H9 (cell line): Measurements from ENCODE around the gene SORCS2. TPM values are rescaled to one million over a fixed set of nuclear protein-coding genes. Genes with fewer than 3 reads are reported as not detected.

Source experiments
- DNase-seq: peaks from one replicate; pipeline ENCODE4 v3.0.0-alpha.2; 2017
- H2AFZ ChIP-seq: one replicate; pipeline ENCODE4 v1.6.1; 2013; ENCODE audit warnings: mild to moderate bottlenecking, low read length, control low read depth, moderate library complexity
- H2AK5ac ChIP-seq: 2 replicates; pipeline ENCODE4 v1.6.1; 2013; ENCODE audit warnings: low read length, control low read depth, mixed read lengths; ENCODE audit not compliant: insufficient read length
- H2BK120ac ChIP-seq: one replicate; pipeline ENCODE4 v1.6.1; 2013; ENCODE audit warnings: low read depth, mild to moderate bottlenecking, low read length, control low read depth, inconsistent platforms; ENCODE audit not compliant: poor library complexity, severe bottlenecking
- H2BK12ac ChIP-seq: 2 replicates; pipeline ENCODE4 v1.6.1; 2013; ENCODE audit warnings: low read length, control low read depth, mixed read lengths, low read depth; ENCODE audit not compliant: insufficient read length
- H2BK15ac ChIP-seq: 2 replicates; pipeline ENCODE4 v1.6.1; 2013; ENCODE audit warnings: low read depth, low read length, control low read depth
- H2BK20ac ChIP-seq: one replicate; pipeline ENCODE4 v1.6.1; 2013; ENCODE audit warnings: low read depth, mild to moderate bottlenecking, low read length, control low read depth, inconsistent platforms; ENCODE audit not compliant: poor library complexity, severe bottlenecking
- H2BK5ac ChIP-seq: 2 replicates; pipeline ENCODE4 v1.6.1; 2013; ENCODE audit warnings: low read length, control low read depth, mixed read lengths; ENCODE audit not compliant: insufficient read length
- H3K14ac ChIP-seq: 2 replicates; pipeline ENCODE4 v1.6.1; 2013; ENCODE audit warnings: low read length, control low read depth; ENCODE audit not compliant: insufficient read depth
- H3K18ac ChIP-seq: 2 replicates; pipeline ENCODE4 v1.6.1; 2013; ENCODE audit warnings: low read depth, mild to moderate bottlenecking, mixed read lengths, low read length, control low read depth; ENCODE audit not compliant: insufficient read length
- H3K23ac ChIP-seq: 2 replicates; pipeline ENCODE4 v1.6.1; 2013; ENCODE audit warnings: low read length, control low read depth, mixed read lengths, low read depth; ENCODE audit not compliant: insufficient read length
- H3K23me2 ChIP-seq: 2 replicates; pipeline ENCODE4 v1.6.1; 2013; ENCODE audit warnings: low read depth, mild to moderate bottlenecking, mixed read lengths, low read length, control low read depth; ENCODE audit not compliant: insufficient read length, poor library complexity, severe bottlenecking
- H3K27ac ChIP-seq: 2 replicates; pipeline ENCODE4 v1.5.1; 2013; ENCODE audit warnings: low read length, control low read depth, mixed read lengths, low read depth; ENCODE audit not compliant: insufficient read length
- H3K27me3 ChIP-seq: 2 replicates; pipeline ENCODE4 v1.6.1; 2013; ENCODE audit warnings: low read length, control low read depth, inconsistent platforms; ENCODE audit not compliant: insufficient read depth
- H3K4ac ChIP-seq: 2 replicates; pipeline ENCODE4 v1.6.1; 2013; ENCODE audit warnings: low read depth, mild to moderate bottlenecking, control low read depth, inconsistent platforms, low read length, moderate library complexity
- H3K4me1 ChIP-seq: 2 replicates; pipeline ENCODE4 v1.6.1; 2013; ENCODE audit warnings: low read length, control low read depth, inconsistent platforms; ENCODE audit not compliant: insufficient read depth
- H3K4me2 ChIP-seq: 2 replicates; pipeline ENCODE4 v1.6.1; 2013; ENCODE audit warnings: low read length, control low read depth, mixed read lengths; ENCODE audit not compliant: insufficient read length, insufficient read depth
- H3K56ac ChIP-seq: 2 replicates; pipeline ENCODE4 v1.6.1; 2013; ENCODE audit warnings: low read depth, mild to moderate bottlenecking, mixed read lengths, low read length, control low read depth; ENCODE audit not compliant: insufficient read length
- H3K79me1 ChIP-seq: 2 replicates; pipeline ENCODE4 v1.6.1; 2013; ENCODE audit warnings: low read depth, mild to moderate bottlenecking, moderate library complexity, low read length, control low read depth, inconsistent platforms; ENCODE audit not compliant: insufficient read depth, poor library complexity, severe bottlenecking
- H3K79me2 ChIP-seq: 2 replicates; pipeline ENCODE4 v1.6.1; 2013; ENCODE audit warnings: low read length, control low read depth, inconsistent platforms; ENCODE audit not compliant: insufficient read depth
- H3K9ac ChIP-seq: 2 replicates; pipeline ENCODE4 v1.6.1; 2013; ENCODE audit warnings: low read length, control low read depth, mixed read lengths; ENCODE audit not compliant: insufficient read length; ENCODE audit errors: extremely low read depth
- H3K9me3 ChIP-seq: one replicate; pipeline ENCODE4 v1.6.1; 2013; ENCODE audit warnings: low read depth, low read length, inconsistent platforms; ENCODE audit not compliant: control insufficient read depth
- H3T11ph ChIP-seq: one replicate; pipeline ENCODE4 v1.6.1; 2013; ENCODE audit warnings: mild to moderate bottlenecking, low read length, control low read depth, inconsistent platforms
- H4K20me1 ChIP-seq: one replicate; pipeline ENCODE4 v1.6.1; 2013; ENCODE audit not compliant: control insufficient read depth, insufficient read length, insufficient read depth
- H4K5ac ChIP-seq: 2 replicates; pipeline ENCODE4 v1.6.1; 2013; ENCODE audit warnings: low read depth, mild to moderate bottlenecking, mixed read lengths, low read length, control low read depth; ENCODE audit not compliant: insufficient read length
- H4K8ac ChIP-seq: replicated peaks from 2 replicates; pipeline ENCODE4 v1.6.1; 2013; ENCODE audit warnings: low read length, control low read depth, mixed read lengths, low read depth; ENCODE audit not compliant: insufficient read length
- H4K91ac ChIP-seq: 2 replicates; pipeline ENCODE4 v1.6.1; 2013; ENCODE audit warnings: low read depth, mild to moderate bottlenecking, moderate library complexity, mixed read lengths, low read length, control low read depth; ENCODE audit not compliant: insufficient read length
- H3K27ac Mint-ChIP-seq, 3 experiments: 2 replicates in 2 of 3; 3 replicates in 1 of 3; pipeline ENCODE4 v1.8.0; 2020 to 2021; ENCODE audit warnings: mixed read lengths in 3 of 3, mild to moderate bottlenecking in 1 of 3, moderate library complexity in 1 of 3
- H3K27me3 Mint-ChIP-seq: 2 replicates; pipeline ENCODE4 v1.8.0; 2021; ENCODE audit warnings: low read depth, mild to moderate bottlenecking, moderate library complexity, mixed read lengths
- H3K36me3 Mint-ChIP-seq, 3 experiments: 2 replicates in 2 of 3; 3 replicates in 1 of 3; pipeline ENCODE4 v1.8.0; 2020 to 2021; ENCODE audit warnings: low read depth in 3 of 3, mixed read lengths in 3 of 3; ENCODE audit not compliant: insufficient read depth in 1 of 3
- H3K4me1 Mint-ChIP-seq, 2 experiments: 2 replicates each; pipeline ENCODE4 v1.8.0; 2020; ENCODE audit warnings: mixed read lengths in 2 of 2
- H3K4me3 Mint-ChIP-seq, 2 experiments: 2 replicates in 1 of 2; 3 replicates in 1 of 2; pipeline ENCODE4 v1.8.0; 2020 to 2021; ENCODE audit warnings: mild to moderate bottlenecking in 2 of 2, mixed read lengths in 2 of 2, moderate library complexity in 1 of 2
- H3K9me3 Mint-ChIP-seq, 2 experiments: 2 replicates in 1 of 2; 3 replicates in 1 of 2; pipeline ENCODE4 v1.8.0; 2020; ENCODE audit warnings: mild to moderate bottlenecking in 2 of 2, mixed read lengths in 2 of 2, moderate library complexity in 1 of 2
- CTCF ChIP-seq: fragments of 200-600 bp; sonication (generic); conservative IDR thresholded peaks from 3 replicates; pipeline ENCODE4 v1.8.0; 2021; ENCODE audit warnings: antibody characterized with exemption, mild to moderate bottlenecking
- WGBS: extraction: QIAGEN DNeasy Blood & Tissue Kit; methylation state at CpG from one replicate; pipeline ENCODE4 v1.1.7; 2013; ENCODE audit warnings: missing lambda C conversion rate, low lambda C conversion rate, mixed read lengths; ENCODE audit not compliant: insufficient read length; ENCODE audit errors: extremely low coverage; 5-methylcytosine and 5-hydroxymethylcytosine counted together
- total RNA-seq: library from RNA; stranded (reverse); gene quantifications from 2 replicates; pipeline ENCODE4 v1.2.1, GENCODE V29; 2021

SORCS2 gene
- total RNA-seq, 1 experiment from 2014 or later, result 0.57 TPM

- no peak overlapping the region for H3K27ac ChIP-seq
- no peak overlapping the region for H2BK12ac ChIP-seq
- no peak overlapping the region for H3K14ac ChIP-seq
- no peak overlapping the region for H3K18ac ChIP-seq
- no peak overlapping the region for H2AFZ ChIP-seq
- no peak overlapping the region for H2BK15ac ChIP-seq
- no peak for DNase-seq
- no peak overlapping the region for H2AK5ac ChIP-seq
- no peaks in the 10 kb centered on the region for H3K27me3 ChIP-seq
- H3K4me1 ChIP-seq, result no peaks in the 10 kb centered on the region
- H3K79me2 ChIP-seq, result no peaks in the 10 kb centered on the region
- no peak overlapping the region for H3K4me2 ChIP-seq
- no peak overlapping the region for H3K56ac ChIP-seq
- Mint-ChIP-seq H3K36me3 (peaks cover 3 to 13% (median 8%) of the 10 kb centered on the region in 3 experiments; a peak in 4 of 7 replicates), H3K4me1 (no peaks in the 10 kb centered on the region; a peak in 1 of 4 replicates), H3K4me3 (no peak overlapping the region), H3K9me3 (no peaks in the 10 kb centered on the region), H3K27ac (no peak overlapping the region), H3K27me3 (no peaks in the 10 kb centered on the region)
- H2BK20ac ChIP-seq, result no peak overlapping the region
- TF ChIP-seq CTCF, result no peak
- no peak overlapping the region for H3K9ac ChIP-seq
- no peaks in the 10 kb centered on the region for H3K9me3 ChIP-seq
- no peak overlapping the region for H2BK5ac ChIP-seq
- no peak overlapping the region for H4K8ac ChIP-seq
- H2BK120ac ChIP-seq, result no peak overlapping the region
- H3T11ph ChIP-seq, result no peak overlapping the region
- H4K5ac ChIP-seq, result no peak overlapping the region
- no peak overlapping the region for H3K4ac ChIP-seq
- H3K23ac ChIP-seq, result no peak overlapping the region
- no peaks in the 10 kb centered on the region for H3K79me1 ChIP-seq
- H4K20me1 ChIP-seq, result no peaks in the 10 kb centered on the region
- H3K23me2 ChIP-seq, result no peaks in the 10 kb centered on the region
- no peak overlapping the region for H4K91ac ChIP-seq
- WGBS, result no CpG with 5 or more reads among the region's 10 CpGs
These were observed 593.7 kb downstream of the SORCS2 start for GRCh38 chr4:7786040-7786439.
